B cell (primary cell): Measurements from ENCODE around the gene ZNG1E.
"Not testable (repeated sequence)": the region's sequence is repeated elsewhere in the genome, so short reads cannot be mapped to it uniquely, and the experiment has no call there.

Experiments used
- CTCF ChIP-seq: fragments of 200-600 bp; IDR thresholded peaks from one replicate; pipeline ENCODE4 v1.8.0; 2022; ENCODE audit warnings: antibody characterized with exemption, mild to moderate bottlenecking
- EZH2 ChIP-seq: IDR thresholded peaks from 2 replicates; pipeline ENCODE4 v1.6.1; 2012; ENCODE audit warnings: borderline replicate concordance, low read depth, mild to moderate bottlenecking, moderate library complexity, low read length; ENCODE audit not compliant: insufficient read depth, poor library complexity, severe bottlenecking

- not testable (repeated sequence) for TF ChIP-seq EZH2, CTCF
These were observed 62.4 kb downstream of the ZNG1E start for GRCh38 chr9:65738133-65738532.
